Colonic mucosa (tissue), 4 donors: ENCODE measurements around the gene PHYKPL. TPM values are rescaled to one million over a fixed set of nuclear protein-coding genes. Genes with fewer than 3 reads are reported as not detected.

Experiments used
- DNase-seq: peaks from one replicate; pipeline ENCODE4 v3.0.0-alpha.2; 2020
- H3K27ac ChIP-seq: fragments of 200-600 bp; one replicate; pipeline ENCODE4 v1.8.0; 2021
- H3K27me3 ChIP-seq: fragments of 200-600 bp; one replicate; pipeline ENCODE4 v1.8.0; 2021
- H3K36me3 ChIP-seq: fragments of 200-600 bp; one replicate; pipeline ENCODE4 v1.8.0; 2021
- H3K4me1 ChIP-seq: fragments of 200-600 bp; one replicate; pipeline ENCODE4 v1.8.0; 2021; ENCODE audit warnings: mild to moderate bottlenecking
- H3K4me3 ChIP-seq: fragments of 200-600 bp; one replicate; pipeline ENCODE4 v1.8.0; 2021
- H3K9ac ChIP-seq, 2 donors: one replicate each; pipeline ENCODE4 v1.7.0; 2013; ENCODE audit warnings: control low read depth in 2 of 2, low read depth in 2 of 2, low read length in 2 of 2
- H3K9me3 ChIP-seq: fragments of 200-600 bp; one replicate; pipeline ENCODE4 v1.8.0; 2021
- CTCF ChIP-seq: fragments of 200-600 bp; IDR thresholded peaks from one replicate; pipeline ENCODE4 v1.8.0; 2022; ENCODE audit warnings: antibody characterized with exemption, mild to moderate bottlenecking
- intact Hi-C: fragments of 100-400 bp; cut with DNase I; formaldehyde crosslinking; loops from one replicate; pipeline ENCODE4 v1.14.1; 2022
- total RNA-seq, 2 donors: library from RNA; stranded (reverse); fragmentation: NEBNext Ultra II Directional in 1 of 2; extraction: Animal tissue kit (Norgen Biotek cat#: 25700) in 1 of 2; gene quantifications; one replicate each; pipeline ENCODE4 v1.2.1, GENCODE V29; 2021
- donor health status: healthy.
- donor health status: DM: no; HTN: no; CAD: no.
- donor health status: DM: no; HTN: no; CAD: no.

PHYKPL gene
- total RNA-seq, 2 donors from 2014 or later, result 101 to 159 TPM

DNA sequence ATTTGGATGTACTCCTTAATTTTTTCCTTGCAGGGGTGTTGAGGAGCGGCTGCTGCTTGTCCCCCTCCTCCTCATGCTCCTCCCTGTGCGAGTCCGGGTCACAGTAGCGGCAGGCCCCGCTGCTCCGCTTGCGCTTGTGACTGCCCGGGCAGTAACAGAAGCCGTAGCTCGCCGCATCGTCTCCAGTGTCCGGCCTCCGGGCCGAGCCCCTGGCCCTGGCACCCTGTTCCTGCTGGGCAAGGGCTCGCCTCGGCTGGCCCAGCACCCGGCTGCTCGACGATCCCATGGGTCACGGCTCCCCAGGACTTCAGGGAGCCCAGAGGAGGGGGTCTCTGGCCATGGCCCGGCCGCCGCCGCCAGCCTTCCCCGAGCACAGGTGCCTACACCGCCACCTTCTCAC is 45.6 kb downstream of the PHYKPL start, which contains the start of gene GMCL2:
GMCL2 (minus strand) TSS at position 358 of the 400 bp plus-strand sequence; CDS start at position 286, 72 bp downstream.
- intact Hi-C loops, result no loop called here
- DNase-seq, result no peak
- no peak within 1 kb of the TSS for H3K4me3 ChIP-seq

GRCh38 chr5:178186427-178186826 is 46.2 kb downstream of the PHYKPL start:
- Histone ChIP-seq H3K36me3 (no peaks in the 10 kb centered on the region), H3K27ac (no peak overlapping the region), H3K27me3 (no peaks in the 10 kb centered on the region), H3K9me3 (no peaks in the 10 kb centered on the region), H3K4me1 (no peaks in the 10 kb centered on the region), H3K4me3 (no peak overlapping the region), H3K9ac (no peak overlapping the region)
- DNase-seq, result no peak
- no peak for TF ChIP-seq CTCF
- intact Hi-C loops, result no loop called here

More for the DNA sequence above, 45.6 kb downstream of the PHYKPL start, which contains the start of gene GMCL2:
- Histone ChIP-seq H3K36me3 (no peaks in the 10 kb centered on the region), H3K4me1 (no peaks in the 10 kb centered on the region), H3K9ac (no peak within 1 kb of the TSS), H3K9me3 (no peaks in the 10 kb centered on the region), H3K27ac (no peak within 1 kb of the TSS), H3K27me3 (no peaks in the 10 kb centered on the region)
- no peak for TF ChIP-seq CTCF

DNA sequence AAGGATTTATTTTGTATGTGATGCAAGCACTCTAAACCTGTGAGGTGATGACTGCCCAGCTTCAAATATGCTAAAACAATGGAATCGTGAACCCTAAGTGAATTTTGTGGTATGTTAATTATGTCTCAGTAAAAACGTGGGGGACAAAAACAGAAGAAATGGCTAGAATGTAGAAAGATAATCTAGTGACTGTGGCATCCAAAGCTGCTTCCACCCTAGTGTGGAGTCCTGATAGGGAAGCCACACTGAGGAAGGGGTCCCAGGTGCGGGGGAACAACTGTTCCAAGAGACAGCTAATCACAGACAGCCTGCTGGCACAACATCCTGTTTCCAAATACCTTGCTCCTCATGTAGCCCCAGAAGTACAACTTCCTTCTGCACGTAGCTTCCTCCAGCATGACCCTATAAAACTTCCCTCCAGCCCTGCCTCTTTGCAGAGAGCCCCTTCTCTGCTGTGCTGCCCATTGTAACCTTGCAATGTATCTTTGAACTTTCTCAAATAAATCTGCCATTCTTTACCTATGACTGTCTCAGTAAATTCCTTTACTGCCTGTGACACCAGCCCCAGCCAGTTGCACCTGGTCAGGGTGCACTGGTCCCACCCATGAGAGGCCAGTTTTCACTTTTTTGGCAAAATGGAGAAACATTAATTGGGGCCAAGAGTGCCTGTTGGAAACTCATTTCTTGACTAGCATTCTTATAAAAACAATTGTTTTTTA is 50.3 kb downstream of the PHYKPL start:
- no peaks in the 10 kb centered on the region for H3K9me3 ChIP-seq
- no peak overlapping the region for H3K9ac ChIP-seq
- intact Hi-C loops, result no loop called here
- no peaks in the 10 kb centered on the region for H3K36me3 ChIP-seq
- H3K27me3 ChIP-seq, result no peaks in the 10 kb centered on the region
- DNase-seq, result no peak
- no peak overlapping the region for H3K27ac ChIP-seq
- TF ChIP-seq CTCF, result no peak
- H3K4me3 ChIP-seq, result no peak overlapping the region
- H3K4me1 ChIP-seq, result no peaks in the 10 kb centered on the region

DNA sequence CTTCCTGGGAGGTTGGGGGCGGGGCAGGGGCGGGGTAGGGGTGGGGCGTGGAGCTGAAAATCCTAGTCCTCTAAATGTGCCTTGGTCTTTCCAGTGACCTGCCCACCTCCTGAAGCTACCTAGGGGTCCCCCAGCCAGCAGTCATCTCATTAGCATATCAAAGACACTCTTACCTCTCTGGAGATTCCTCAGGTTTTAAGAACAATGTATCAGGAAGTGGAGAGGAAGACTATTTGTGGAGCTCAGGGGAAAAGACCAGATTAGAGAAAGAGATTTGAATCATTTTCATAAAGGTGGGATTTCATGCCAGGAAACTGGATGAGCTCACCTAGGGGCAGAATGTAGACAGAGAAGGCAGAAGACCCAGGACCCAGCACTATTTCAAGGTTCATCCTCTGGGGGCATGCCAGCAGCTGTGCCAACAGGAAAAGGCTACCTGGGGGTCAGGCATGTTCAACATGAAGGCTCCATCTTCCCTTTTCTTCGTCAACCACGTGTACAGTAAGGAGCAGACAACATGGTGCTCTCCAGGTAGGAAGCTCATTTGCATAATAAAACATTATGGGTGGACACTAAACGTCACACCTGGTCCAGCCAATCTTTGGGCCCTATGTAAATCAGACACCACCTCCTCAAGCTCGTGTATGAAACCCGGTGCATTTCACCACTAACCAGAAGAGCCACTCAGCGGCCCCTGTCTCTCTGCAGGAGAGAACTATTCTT is 52.3 kb downstream of the PHYKPL start:
- Histone ChIP-seq H3K27ac (no peak overlapping the region), H3K36me3 (no peaks in the 10 kb centered on the region), H3K9ac (no peak overlapping the region), H3K4me3 (no peak overlapping the region), H3K9me3 (no peaks in the 10 kb centered on the region), H3K27me3 (no peaks in the 10 kb centered on the region), H3K4me1 (no peaks in the 10 kb centered on the region)
- intact Hi-C loops, result no loop called here
- no peak for DNase-seq
- no peak for TF ChIP-seq CTCF

GRCh38 chr5:178177569-178177968 is 55.0 kb downstream of the PHYKPL start:
- no peak for DNase-seq
- intact Hi-C loops, result no loop called here
- no peak overlapping the region for H3K9ac ChIP-seq
- H3K9me3 ChIP-seq, result no peaks in the 10 kb centered on the region
- no peak overlapping the region for H3K4me3 ChIP-seq
- H3K4me1 ChIP-seq, result no peaks in the 10 kb centered on the region
- TF ChIP-seq CTCF, result no peak
- no peaks in the 10 kb centered on the region for H3K36me3 ChIP-seq
- no peak overlapping the region for H3K27ac ChIP-seq
- H3K27me3 ChIP-seq, result no peaks in the 10 kb centered on the region
